Glutamatergic neuron (in vitro differentiated cells): ENCODE data around the gene POLN. TPM values are rescaled to one million over a fixed set of nuclear protein-coding genes. Genes with fewer than 3 reads are reported as not detected.

Experiments used
- DNase-seq: peaks from one replicate; pipeline ENCODE4 v3.0.0; 2022
- H3K27ac Mint-ChIP-seq: one replicate; pipeline ENCODE4 v1.8.0; 2020; ENCODE audit warnings: mild to moderate bottlenecking, mixed read lengths, inconsistent platforms; ENCODE audit not compliant: unreplicated experiment
- H3K27me3 Mint-ChIP-seq: one replicate; pipeline ENCODE4 v1.8.0; 2020; ENCODE audit warnings: mild to moderate bottlenecking, moderate library complexity, mixed read lengths, inconsistent platforms; ENCODE audit not compliant: unreplicated experiment
- H3K36me3 Mint-ChIP-seq: one replicate; pipeline ENCODE4 v1.8.0; 2020; ENCODE audit warnings: mild to moderate bottlenecking, mixed read lengths, inconsistent platforms; ENCODE audit not compliant: unreplicated experiment
- H3K4me1 Mint-ChIP-seq: one replicate; pipeline ENCODE4 v1.8.0; 2020; ENCODE audit warnings: mild to moderate bottlenecking, low read depth, mixed read lengths, inconsistent platforms; ENCODE audit not compliant: unreplicated experiment
- H3K4me3 Mint-ChIP-seq: one replicate; pipeline ENCODE4 v1.8.0; 2020; ENCODE audit warnings: mild to moderate bottlenecking, mixed read lengths, inconsistent platforms; ENCODE audit not compliant: unreplicated experiment
- H3K9me3 Mint-ChIP-seq: one replicate; pipeline ENCODE4 v1.8.0; 2020; ENCODE audit warnings: mild to moderate bottlenecking, moderate library complexity, mixed read lengths, inconsistent platforms; ENCODE audit not compliant: unreplicated experiment
- total RNA-seq: library from RNA; stranded (reverse); fragmentation: NEBNext Ultra II Directional; extraction: Animal tissue kit (Norgen Biotek cat#: 25700); gene quantifications from one replicate; pipeline ENCODE4 v1.2.1, GENCODE V29; 2021; ENCODE audit not compliant: unreplicated experiment
- TF ChIP-seq, protein P1 (sequence below): fragments of 200-600 bp; sonication (generic); IDR thresholded peaks from one replicate; pipeline ENCODE4 v1.5.0; 2021; ENCODE audit not compliant: partially characterized antibody, unreplicated experiment

The POLN gene
- total RNA-seq, 1 donor from 2014 or later = 6.8 TPM

GRCh38 chr4:2254665-2255500 lies 13.0 kb upstream of the POLN start:
- TF ChIP-seq, protein P1, sequence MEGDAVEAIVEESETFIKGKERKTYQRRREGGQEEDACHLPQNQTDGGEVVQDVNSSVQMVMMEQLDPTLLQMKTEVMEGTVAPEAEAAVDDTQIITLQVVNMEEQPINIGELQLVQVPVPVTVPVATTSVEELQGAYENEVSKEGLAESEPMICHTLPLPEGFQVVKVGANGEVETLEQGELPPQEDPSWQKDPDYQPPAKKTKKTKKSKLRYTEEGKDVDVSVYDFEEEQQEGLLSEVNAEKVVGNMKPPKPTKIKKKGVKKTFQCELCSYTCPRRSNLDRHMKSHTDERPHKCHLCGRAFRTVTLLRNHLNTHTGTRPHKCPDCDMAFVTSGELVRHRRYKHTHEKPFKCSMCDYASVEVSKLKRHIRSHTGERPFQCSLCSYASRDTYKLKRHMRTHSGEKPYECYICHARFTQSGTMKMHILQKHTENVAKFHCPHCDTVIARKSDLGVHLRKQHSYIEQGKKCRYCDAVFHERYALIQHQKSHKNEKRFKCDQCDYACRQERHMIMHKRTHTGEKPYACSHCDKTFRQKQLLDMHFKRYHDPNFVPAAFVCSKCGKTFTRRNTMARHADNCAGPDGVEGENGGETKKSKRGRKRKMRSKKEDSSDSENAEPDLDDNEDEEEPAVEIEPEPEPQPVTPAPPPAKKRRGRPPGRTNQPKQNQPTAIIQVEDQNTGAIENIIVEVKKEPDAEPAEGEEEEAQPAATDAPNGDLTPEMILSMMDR = no peak
- Mint-ChIP-seq H3K27me3 (peaks cover 4% of the 10 kb centered on the region), H3K36me3 (peaks cover 9% of the 10 kb centered on the region), H3K27ac (no peak overlapping the region), H3K4me1 (peaks cover 15% of the 10 kb centered on the region), H3K4me3 (no peak overlapping the region), H3K9me3 (peaks cover 6% of the 10 kb centered on the region)
- no peak for DNase-seq

- DNase-seq = peak; percentile 14
- H3K27me3 Mint-ChIP-seq = peaks cover 4% of the 10 kb centered on the region
- peaks cover 15% of the 10 kb centered on the region for H3K4me1 Mint-ChIP-seq
- TF ChIP-seq, protein P1 = no peak
- peaks cover 9% of the 10 kb centered on the region for H3K36me3 Mint-ChIP-seq
- H3K27ac Mint-ChIP-seq = peak overlapping the region; percentile 62
- no peak overlapping the region for H3K4me3 Mint-ChIP-seq
- H3K9me3 Mint-ChIP-seq = peaks cover 6% of the 10 kb centered on the region
These were observed 11.5 kb upstream of the POLN start for GRCh38 chr4:2253160-2254084.

GRCh38 chr4:2252530-2253091 lies 10.7 kb upstream of the POLN start:
- peaks cover 9% of the 10 kb centered on the region for H3K36me3 Mint-ChIP-seq
- DNase-seq = no peak
- peaks cover 5% of the 10 kb centered on the region for H3K9me3 Mint-ChIP-seq
- TF ChIP-seq, protein P1 = no peak
- H3K27me3 Mint-ChIP-seq = peaks cover 4% of the 10 kb centered on the region
- H3K27ac Mint-ChIP-seq = peak overlapping the region; percentile 62
- peaks cover 12% of the 10 kb centered on the region for H3K4me1 Mint-ChIP-seq
- no peak overlapping the region for H3K4me3 Mint-ChIP-seq

- H3K27me3 Mint-ChIP-seq = peaks cover 4% of the 10 kb centered on the region
- H3K36me3 Mint-ChIP-seq = peaks cover 9% of the 10 kb centered on the region
- DNase-seq = peak; percentile 10
- H3K4me3 Mint-ChIP-seq = no peak overlapping the region
- TF ChIP-seq, protein P1 = no peak
- peaks cover 11% of the 10 kb centered on the region for H3K4me1 Mint-ChIP-seq
- H3K27ac Mint-ChIP-seq = no peak overlapping the region
- peaks cover 4% of the 10 kb centered on the region for H3K9me3 Mint-ChIP-seq
These were observed 10.0 kb upstream of the POLN start for GRCh38 chr4:2251795-2252529.
